ENCODE measurements around the gene FEV.

DNA sequence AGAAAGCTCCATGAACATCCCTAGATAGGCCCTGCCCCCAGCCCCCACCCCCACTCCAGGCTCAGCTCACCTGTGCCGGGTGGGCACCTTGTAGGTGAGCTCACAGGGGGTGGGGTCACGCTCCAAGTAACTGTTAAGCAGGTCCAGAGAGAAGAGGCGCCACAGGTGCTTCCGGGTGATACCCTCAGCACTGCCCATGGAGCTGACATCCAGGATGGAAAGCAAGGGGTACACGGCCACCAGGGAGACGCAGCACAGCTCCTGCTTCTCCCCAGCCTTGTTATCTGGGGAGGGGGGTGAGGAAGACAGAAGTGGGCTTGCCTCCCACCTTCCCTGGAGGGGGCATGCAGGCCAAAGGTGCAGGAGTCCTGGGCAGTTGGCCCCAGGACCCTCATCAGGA is 34.5 kb upstream of the FEV start:
- TF ChIP-seq, protein P1, sequence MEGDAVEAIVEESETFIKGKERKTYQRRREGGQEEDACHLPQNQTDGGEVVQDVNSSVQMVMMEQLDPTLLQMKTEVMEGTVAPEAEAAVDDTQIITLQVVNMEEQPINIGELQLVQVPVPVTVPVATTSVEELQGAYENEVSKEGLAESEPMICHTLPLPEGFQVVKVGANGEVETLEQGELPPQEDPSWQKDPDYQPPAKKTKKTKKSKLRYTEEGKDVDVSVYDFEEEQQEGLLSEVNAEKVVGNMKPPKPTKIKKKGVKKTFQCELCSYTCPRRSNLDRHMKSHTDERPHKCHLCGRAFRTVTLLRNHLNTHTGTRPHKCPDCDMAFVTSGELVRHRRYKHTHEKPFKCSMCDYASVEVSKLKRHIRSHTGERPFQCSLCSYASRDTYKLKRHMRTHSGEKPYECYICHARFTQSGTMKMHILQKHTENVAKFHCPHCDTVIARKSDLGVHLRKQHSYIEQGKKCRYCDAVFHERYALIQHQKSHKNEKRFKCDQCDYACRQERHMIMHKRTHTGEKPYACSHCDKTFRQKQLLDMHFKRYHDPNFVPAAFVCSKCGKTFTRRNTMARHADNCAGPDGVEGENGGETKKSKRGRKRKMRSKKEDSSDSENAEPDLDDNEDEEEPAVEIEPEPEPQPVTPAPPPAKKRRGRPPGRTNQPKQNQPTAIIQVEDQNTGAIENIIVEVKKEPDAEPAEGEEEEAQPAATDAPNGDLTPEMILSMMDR (IDR thresholded peaks at IDR 0.05) = no peak
- TF ChIP-seq POLR2A (IDR thresholded peaks at IDR 0.05) (no peak), EP300 (IDR thresholded peaks at IDR 0.05) (no peak)
